PC-9 (cell line): ENCODE measurements around the gene RALGAPB.

Experiments
- EZH2 ChIP-seq: fragments of 200-600 bp; sonication (generic); IDR thresholded peaks from 2 replicates; pipeline ENCODE4 v1.8.0; 2017; ENCODE audit warnings: antibody characterized with exemption, low read depth
- TF ChIP-seq, protein P1 (sequence below): fragments of 200-600 bp; sonication (generic); conservative IDR thresholded peaks from 2 replicates; pipeline ENCODE4 v1.6.1; 2017; ENCODE audit warnings: mixed run types, antibody characterized with exemption, mild to moderate bottlenecking, moderate library complexity

DNA sequence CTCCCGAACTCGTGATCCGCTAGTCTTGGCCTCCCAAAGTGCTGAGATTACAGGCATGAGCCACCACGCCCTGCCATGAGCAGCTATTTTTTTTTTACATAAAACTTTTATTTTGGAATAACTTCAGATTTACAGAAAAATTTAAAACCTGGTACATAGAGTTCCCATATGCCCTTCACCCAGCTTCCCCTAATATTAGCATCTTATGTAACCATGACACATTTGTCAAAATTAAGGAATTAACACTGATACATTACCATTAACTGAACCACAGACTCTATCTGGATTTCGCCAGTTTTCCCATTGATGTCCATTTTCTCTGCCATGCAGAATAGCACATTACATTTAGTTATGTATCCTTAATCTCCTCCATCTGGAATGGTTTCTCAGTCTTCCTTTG, 14.3 kb upstream of the RALGAPB start:
- TF ChIP-seq, protein P1, sequence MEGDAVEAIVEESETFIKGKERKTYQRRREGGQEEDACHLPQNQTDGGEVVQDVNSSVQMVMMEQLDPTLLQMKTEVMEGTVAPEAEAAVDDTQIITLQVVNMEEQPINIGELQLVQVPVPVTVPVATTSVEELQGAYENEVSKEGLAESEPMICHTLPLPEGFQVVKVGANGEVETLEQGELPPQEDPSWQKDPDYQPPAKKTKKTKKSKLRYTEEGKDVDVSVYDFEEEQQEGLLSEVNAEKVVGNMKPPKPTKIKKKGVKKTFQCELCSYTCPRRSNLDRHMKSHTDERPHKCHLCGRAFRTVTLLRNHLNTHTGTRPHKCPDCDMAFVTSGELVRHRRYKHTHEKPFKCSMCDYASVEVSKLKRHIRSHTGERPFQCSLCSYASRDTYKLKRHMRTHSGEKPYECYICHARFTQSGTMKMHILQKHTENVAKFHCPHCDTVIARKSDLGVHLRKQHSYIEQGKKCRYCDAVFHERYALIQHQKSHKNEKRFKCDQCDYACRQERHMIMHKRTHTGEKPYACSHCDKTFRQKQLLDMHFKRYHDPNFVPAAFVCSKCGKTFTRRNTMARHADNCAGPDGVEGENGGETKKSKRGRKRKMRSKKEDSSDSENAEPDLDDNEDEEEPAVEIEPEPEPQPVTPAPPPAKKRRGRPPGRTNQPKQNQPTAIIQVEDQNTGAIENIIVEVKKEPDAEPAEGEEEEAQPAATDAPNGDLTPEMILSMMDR = no peak
- TF ChIP-seq EZH2 = no peak
